Astrocyte (in vitro differentiated cells and primary cell): ENCODE measurements around the gene APOBEC4.

Source experiments
- CTCF ChIP-seq: IDR thresholded peaks from 2 replicates; pipeline ENCODE4 v1.5.1; 2011; ENCODE audit warnings: low read depth, mild to moderate bottlenecking, inconsistent platforms, low read length, moderate library complexity; ENCODE audit not compliant: insufficient read depth
- EZH2 ChIP-seq: IDR thresholded peaks from 2 replicates; pipeline ENCODE4 v1.6.1; 2012; ENCODE audit warnings: mild to moderate bottlenecking, low read length, inconsistent platforms; ENCODE audit not compliant: insufficient read depth

- TF ChIP-seq CTCF (no peak), EZH2 (no peak)
These were observed 43.2 kb downstream of the APOBEC4 start for GRCh38 chr1:183609759-183610452.
